IMR-90 (cell line): Measurements from ENCODE around the gene GJC2. TPM values are rescaled to one million over a fixed set of nuclear protein-coding genes. Genes with fewer than 3 reads are reported as not detected.

Experiments
- ATAC-seq: fragments of 200-7000 bp; cut with Tn5 transposase; 2 replicates; pipeline ENCODE4 v1.9.1; 2020; ENCODE audit warnings: low read depth, mild to moderate bottlenecking, moderate library complexity
- BruUV-seq: library from RNA; stranded (reverse); fragments of 400-500 nt; replicated peaks from 2 replicates; lab custom pipeline; 2021; lab: Mats Ljungman, UMichigan
- CTCF ChIA-PET: fragments of 300-600 bp; formaldehyde crosslinking; extraction: SDS; loops from one replicate; lab custom pipeline; 2021; ENCODE audit warnings: antibody characterized with exemption; lab: Yijun Ruan, JAX
- POLR2A ChIA-PET: fragments of 300-600 bp; sonication (Branson Sonifier 250); formaldehyde crosslinking; loops from one replicate; lab custom pipeline; 2022; ENCODE audit warnings: antibody characterized with exemption; ENCODE audit not compliant: unreplicated experiment; lab: Charles Lee
- DNase-seq: peaks from one replicate; pipeline ENCODE4 v3.0.0; 2013
- H2AFZ ChIP-seq: replicated peaks from 2 replicates; pipeline ENCODE3; 2013; ENCODE audit warnings: low read length, mild to moderate bottlenecking; ENCODE audit not compliant: poor library complexity
- H2AK5ac ChIP-seq: 2 replicates; pipeline ENCODE4 v1.6.1; 2013; ENCODE audit warnings: low read depth, low read length, inconsistent platforms
- H2AK9ac ChIP-seq: replicated peaks from 2 replicates; pipeline ENCODE3; 2013; ENCODE audit warnings: mild to moderate bottlenecking, low read depth, low read length, moderate library complexity; ENCODE audit not compliant: poor library complexity
- H2BK120ac ChIP-seq: 2 replicates; pipeline ENCODE4 v1.6.1; 2013; ENCODE audit warnings: low read depth, low read length, inconsistent platforms
- H2BK15ac ChIP-seq: 3 replicates; pipeline ENCODE4 v1.6.1; 2013; ENCODE audit warnings: low read depth, low read length, inconsistent platforms
- H2BK20ac ChIP-seq: 2 replicates; pipeline ENCODE4 v1.6.1; 2013; ENCODE audit warnings: low read depth, mild to moderate bottlenecking, inconsistent platforms, low read length, moderate library complexity
- H2BK5ac ChIP-seq: 2 replicates; pipeline ENCODE4 v1.6.1; 2013; ENCODE audit warnings: mild to moderate bottlenecking, low read depth, low read length, inconsistent platforms; ENCODE audit not compliant: poor library complexity, severe bottlenecking
- H3K14ac ChIP-seq: replicated peaks from 2 replicates; pipeline ENCODE4 v1.6.1; 2013; ENCODE audit warnings: low read depth, low read length, inconsistent platforms
- H3K18ac ChIP-seq: 2 replicates; pipeline ENCODE4 v1.6.1; 2013; ENCODE audit warnings: low read depth, low read length, control low read depth
- H3K23ac ChIP-seq: 2 replicates; pipeline ENCODE4 v1.6.1; 2013; ENCODE audit warnings: low read depth, low read length, inconsistent platforms
- H3K27ac ChIP-seq: 2 replicates; pipeline ENCODE4 v1.5.1; 2013; ENCODE audit warnings: mild to moderate bottlenecking, control low read depth, low read length; ENCODE audit not compliant: insufficient read depth
- H3K27me3 ChIP-seq: 2 replicates; pipeline ENCODE4 v1.6.1; 2013; ENCODE audit warnings: low read length; ENCODE audit not compliant: control insufficient read depth, insufficient read depth
- H3K36me3 ChIP-seq: 2 replicates; pipeline ENCODE4 v1.6.1; 2013; ENCODE audit warnings: low read length, mixed read lengths; ENCODE audit not compliant: control insufficient read depth, insufficient read depth
- H3K4ac ChIP-seq: 2 replicates; pipeline ENCODE4 v1.6.1; 2013; ENCODE audit warnings: low read depth, low read length, inconsistent platforms
- H3K4me1 ChIP-seq: 2 replicates; pipeline ENCODE4 v1.6.1; 2013; ENCODE audit warnings: low read length, mixed read lengths; ENCODE audit not compliant: control insufficient read depth, insufficient read depth
- H3K4me2 ChIP-seq: 2 replicates; pipeline ENCODE4 v1.6.1; 2013; ENCODE audit warnings: low read depth, mild to moderate bottlenecking, control low read depth, low read length, moderate library complexity
- H3K4me3 ChIP-seq: 2 replicates; pipeline ENCODE4 v1.5.1; 2013; ENCODE audit warnings: low read depth, mild to moderate bottlenecking, control low read depth, low read length, moderate library complexity; ENCODE audit not compliant: insufficient read depth
- H3K56ac ChIP-seq: 2 replicates; pipeline ENCODE4 v1.6.1; 2013; ENCODE audit warnings: low read length, inconsistent platforms; ENCODE audit not compliant: insufficient read depth; ENCODE audit errors: extremely low read depth
- H3K79me1 ChIP-seq, 2 experiments: 2 replicates each; pipeline ENCODE4 v1.6.1; 2013; ENCODE audit warnings: low read length in 2 of 2, inconsistent platforms in 1 of 2, low read depth in 1 of 2
- H3K9ac ChIP-seq: 2 replicates; pipeline ENCODE4 v1.6.1; 2013; ENCODE audit warnings: low read depth, low read length, control low read depth
- H3K9me1 ChIP-seq: 2 replicates; pipeline ENCODE4 v1.6.1; 2013; ENCODE audit warnings: low read length, inconsistent platforms; ENCODE audit not compliant: insufficient read depth
- H3K9me3 ChIP-seq: 2 replicates; pipeline ENCODE4 v1.6.1; 2013; ENCODE audit warnings: low read length; ENCODE audit not compliant: control insufficient read depth, insufficient read depth
- H4K20me1 ChIP-seq: 2 replicates; pipeline ENCODE4 v1.6.1; 2013; ENCODE audit warnings: low read length, inconsistent platforms; ENCODE audit not compliant: insufficient read depth
- H4K5ac ChIP-seq: 2 replicates; pipeline ENCODE4 v1.6.1; 2013; ENCODE audit warnings: mild to moderate bottlenecking, low read depth, low read length, control low read depth
- H4K8ac ChIP-seq, 2 experiments: 2 replicates each; pipeline ENCODE4 v1.6.1; 2013; ENCODE audit warnings: low read depth in 2 of 2, low read length in 2 of 2, control low read depth in 1 of 2, inconsistent platforms in 1 of 2
- H4K91ac ChIP-seq: 2 replicates; pipeline ENCODE4 v1.6.1; 2013; ENCODE audit warnings: low read depth, low read length, inconsistent platforms; ENCODE audit not compliant: insufficient read depth
- CEBPB ChIP-seq: IDR thresholded peaks from 2 replicates; pipeline ENCODE4 v1.6.1; 2012; ENCODE audit warnings: low read depth, low read length, improper control_type of control experiment
- CHD1 ChIP-seq: IDR thresholded peaks from 2 replicates; pipeline ENCODE4 v1.6.1; 2012; ENCODE audit warnings: low read depth, low read length, improper control_type of control experiment
- CTCF ChIP-seq: conservative IDR thresholded peaks from 2 replicates; pipeline ENCODE4 v1.5.1; 2012; ENCODE audit warnings: mild to moderate bottlenecking, low read depth, low read length, improper control_type of control experiment
- ELK1 ChIP-seq: fragments of 150-350 bp; IDR thresholded peaks from 2 replicates; pipeline ENCODE4 v1.6.1; 2016; ENCODE audit warnings: low read depth, mild to moderate bottlenecking, low read length, moderate library complexity, borderline replicate concordance
- FOS ChIP-seq: fragments of 150-350 bp; IDR thresholded peaks from 2 replicates; pipeline ENCODE4 v1.6.1; 2016; ENCODE audit warnings: low read depth, low read length
- MAFK ChIP-seq: IDR thresholded peaks from 2 replicates; pipeline ENCODE4 v1.6.1; 2012; ENCODE audit warnings: low read depth, low read length, improper control_type of control experiment
- MAZ ChIP-seq: IDR thresholded peaks from 2 replicates; pipeline ENCODE4 v1.6.1; 2012; ENCODE audit warnings: low read depth, mild to moderate bottlenecking, low read length, improper control_type of control experiment, moderate library complexity, borderline replicate concordance
- NFE2L2 ChIP-seq: fragments of 150-350 bp; IDR thresholded peaks from 2 replicates; pipeline ENCODE4 v1.6.1; 2016; ENCODE audit warnings: low read depth, mild to moderate bottlenecking, low read length
- POLR2A ChIP-seq: IDR thresholded peaks from 2 replicates; pipeline ENCODE4 v1.6.1; 2012; ENCODE audit warnings: mild to moderate bottlenecking, low read depth, low read length
- RAD21 ChIP-seq: IDR thresholded peaks from 2 replicates; pipeline ENCODE4 v1.6.1; 2012; ENCODE audit warnings: low read length, improper control_type of control experiment
- RCOR1 ChIP-seq: IDR thresholded peaks from 2 replicates; pipeline ENCODE4 v1.6.1; 2012; ENCODE audit warnings: mild to moderate bottlenecking, low read length, improper control_type of control experiment; ENCODE audit not compliant: insufficient replicate concordance
- RFX5 ChIP-seq: IDR thresholded peaks from 2 replicates; pipeline ENCODE4 v1.8.0; 2012; ENCODE audit warnings: low read depth, mild to moderate bottlenecking, low read length, moderate library complexity
- WGBS, 2 experiments: methylation state at CpG; one replicate each; pipeline versions ENCODE4 v1.1.5 to v1.1.7; 2013; ENCODE audit warnings: missing lambda C conversion rate in 2 of 2; ENCODE audit not compliant: insufficient read length in 1 of 2; ENCODE audit errors: extremely low coverage in 2 of 2; 5-methylcytosine and 5-hydroxymethylcytosine counted together
- dilution Hi-C: fragments of 300-500 bp; cut with HindIII; formaldehyde crosslinking; loops from one replicate; pipeline ENCODE4 v1.14.3; 2018; ENCODE audit warnings: low sequenced_read_pairs; ENCODE audit not compliant: unreplicated experiment
- in situ Hi-C: fragments of 300-500 bp; cut with MboI; formaldehyde crosslinking; loops from 3 replicates; pipeline ENCODE4 v1.14.3; 2019; ENCODE audit warnings: low sequenced_read_pairs, inconsistent platforms, mixed read lengths
- intact Hi-C: fragments of 100-400 bp; cut with micrococcal nuclease; formaldehyde crosslinking; loops from 2 replicates; pipeline ENCODE4 v1.10.0; 2022
- polyA plus RNA-seq, 3 experiments: library from polyadenylated mRNA; depleted of rRNA; stranded (reverse); fragments of >200 nt; gene quantifications; 2 replicates each; pipeline ENCODE4 v1.2.3, GENCODE V29; 2012; ENCODE audit warnings: low replicate concordance in 1 of 3
- total RNA-seq: library from RNA; depleted of rRNA; stranded (reverse); fragments of >200 nt; gene quantifications from 2 replicates; pipeline ENCODE4 v1.2.3, GENCODE V29; 2012
- TF ChIP-seq, protein P1 (sequence below): fragments of 150-350 bp; IDR thresholded peaks from 2 replicates; pipeline ENCODE4 v1.6.1; 2017; ENCODE audit warnings: mild to moderate bottlenecking, antibody characterized with exemption, low read length, low read depth

GJC2 gene
- total and polyA plus RNA-seq, 2 of the 4 experiments (the other 2 are of a cell fraction), result 1.1 to 1.7 TPM

GRCh38 chr1:228150461-228151179 is 890 bp downstream of the GJC2 start:
- BruUV-seq, result no TSS peak
- Histone ChIP-seq H4K5ac (peak overlapping the region; percentile 14; the same call in 1 of the 2 replicates), H3K4me1 (peaks cover 23% of the 10 kb centered on the region), H3K9me3 (no peaks in the 10 kb centered on the region), H2AFZ (peak overlapping the region; percentile 78), H3K27ac (peak overlapping the region; percentile 74), H3K56ac (no peak overlapping the region), H4K20me1 (peaks cover 23% of the 10 kb centered on the region), H2BK120ac (peak overlapping the region; percentile 19; the same call in 1 of the 2 replicates), H3K18ac (no peak overlapping the region; the same call in 1 of the 2 replicates), H3K9me1 (peaks cover 12% of the 10 kb centered on the region), H3K4ac (peak overlapping the region; percentile 83), H3K27me3 (no peaks in the 10 kb centered on the region), H3K4me2 (peak overlapping the region; percentile 12; the same call in 1 of the 2 replicates), H3K79me1 (peaks cover 9 to 54% of the 10 kb centered on the region in 2 experiments), H2BK20ac (no peak overlapping the region), H3K14ac (no peak overlapping the region; the same call in 1 of the 2 replicates), H3K23ac (0 out of 2 replicates have a peak overlapping the region, but pooled peaks have one; percentile 12), H2BK5ac (peak overlapping the region; percentile 62), H2AK9ac (peak overlapping the region; percentile 95), H3K36me3 (peaks cover 10% of the 10 kb centered on the region), H3K9ac (peak overlapping the region; percentile 16), H3K4me3 (no peak overlapping the region), H4K8ac (peak overlapping the region; percentile 70 to 71; a peak in 3 of 4 replicates), H2AK5ac (peak overlapping the region; percentile 76), H2BK15ac (no peak overlapping the region), H4K91ac (peak overlapping the region; percentile 80; the same call in 1 of the 2 replicates)
- dilution Hi-C loops, result no loop called here
- in situ Hi-C loops, result no loop called here
- intact Hi-C loops, result loop anchor here (1.0 kb wide), 1 partner anchor 10 kb away; the partner anchor contains the start of gene GUK1
- ATAC-seq (peak; percentile 74), DNase-seq (peak; percentile 86)
- POLR2A ChIA-PET, result no interaction called here
- no CpG with 5 or more reads among the region's 17 CpGs for WGBS, 2 experiments
- CTCF ChIA-PET, result no interaction called here
- TF ChIP-seq RFX5, result 0 out of 2 replicates have a peak, but pooled peaks have one; percentile 13
- 0 out of 2 replicates have a peak, but pooled peaks have one; percentile 43 for TF ChIP-seq CHD1
- TF ChIP-seq NFE2L2, result no peak
- TF ChIP-seq POLR2A, result peak; percentile 48
- peak; percentile 75; the same call in 1 of the 2 replicates for TF ChIP-seq MAZ
- peak; percentile 17; the same call in 1 of the 2 replicates for TF ChIP-seq RAD21
- no peak for TF ChIP-seq RCOR1
- TF ChIP-seq ELK1, result no peak
- TF ChIP-seq MAFK, result no peak
- TF ChIP-seq, protein P1, sequence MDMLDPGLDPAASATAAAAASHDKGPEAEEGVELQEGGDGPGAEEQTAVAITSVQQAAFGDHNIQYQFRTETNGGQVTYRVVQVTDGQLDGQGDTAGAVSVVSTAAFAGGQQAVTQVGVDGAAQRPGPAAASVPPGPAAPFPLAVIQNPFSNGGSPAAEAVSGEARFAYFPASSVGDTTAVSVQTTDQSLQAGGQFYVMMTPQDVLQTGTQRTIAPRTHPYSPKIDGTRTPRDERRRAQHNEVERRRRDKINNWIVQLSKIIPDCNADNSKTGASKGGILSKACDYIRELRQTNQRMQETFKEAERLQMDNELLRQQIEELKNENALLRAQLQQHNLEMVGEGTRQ, result no peak
- TF ChIP-seq CTCF, result 0 out of 2 replicates have a peak, but pooled peaks have one; percentile 4
- 0 out of 2 replicates have a peak, but pooled peaks have one; percentile 17 for TF ChIP-seq CEBPB
- no peak for TF ChIP-seq FOS
